GM12873 (cell line): ENCODE data around the gene PHETA1.

Experiments used
- TF ChIP-seq, protein P1 (sequence below): IDR thresholded peaks from 2 replicates; pipeline ENCODE4 v1.5.1; 2012; ENCODE audit warnings: low read depth, mild to moderate bottlenecking, moderate library complexity, low read length, control low read depth; ENCODE audit not compliant: insufficient read depth; ENCODE audit errors: missing control alignments

The PHETA1 gene

DNA sequence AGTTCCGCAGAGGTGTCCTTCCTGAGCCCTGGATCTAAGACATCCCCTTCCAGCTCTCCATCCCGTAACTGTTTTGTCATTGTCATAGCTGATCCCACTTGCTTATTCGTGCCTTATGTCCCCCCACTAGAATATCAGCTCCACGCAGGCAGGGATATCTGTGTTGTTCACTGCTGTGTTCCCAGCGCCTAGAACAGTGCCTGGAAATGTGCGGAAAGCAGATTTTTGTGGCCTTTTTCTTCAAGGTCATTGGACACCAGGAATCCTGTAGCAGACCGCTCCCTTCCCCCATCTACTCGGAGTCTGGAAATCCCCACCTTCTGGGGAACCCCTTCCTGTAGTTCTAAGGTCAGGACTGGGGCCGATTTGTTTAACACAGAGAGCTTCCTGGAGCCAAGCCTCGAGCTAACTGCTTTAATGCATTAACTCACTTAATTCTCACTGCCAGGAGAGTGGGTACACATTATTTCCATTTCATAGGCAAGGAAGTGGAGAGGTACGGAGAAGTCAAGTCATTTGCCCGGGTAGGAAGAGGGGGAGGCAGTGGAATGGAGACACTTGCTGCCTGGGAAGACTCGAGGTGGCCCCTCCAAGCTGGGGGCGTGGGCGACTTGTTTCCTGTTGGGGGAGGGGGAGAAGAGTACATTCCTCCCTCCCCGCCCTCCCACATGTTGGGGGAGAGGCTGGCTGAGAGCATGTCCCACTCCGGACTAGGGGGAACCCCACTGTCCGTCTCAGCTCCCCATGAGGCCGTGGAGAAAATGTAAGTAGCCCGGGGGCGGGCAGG, 35.7 kb upstream of the PHETA1 start:
- TF ChIP-seq, protein P1, sequence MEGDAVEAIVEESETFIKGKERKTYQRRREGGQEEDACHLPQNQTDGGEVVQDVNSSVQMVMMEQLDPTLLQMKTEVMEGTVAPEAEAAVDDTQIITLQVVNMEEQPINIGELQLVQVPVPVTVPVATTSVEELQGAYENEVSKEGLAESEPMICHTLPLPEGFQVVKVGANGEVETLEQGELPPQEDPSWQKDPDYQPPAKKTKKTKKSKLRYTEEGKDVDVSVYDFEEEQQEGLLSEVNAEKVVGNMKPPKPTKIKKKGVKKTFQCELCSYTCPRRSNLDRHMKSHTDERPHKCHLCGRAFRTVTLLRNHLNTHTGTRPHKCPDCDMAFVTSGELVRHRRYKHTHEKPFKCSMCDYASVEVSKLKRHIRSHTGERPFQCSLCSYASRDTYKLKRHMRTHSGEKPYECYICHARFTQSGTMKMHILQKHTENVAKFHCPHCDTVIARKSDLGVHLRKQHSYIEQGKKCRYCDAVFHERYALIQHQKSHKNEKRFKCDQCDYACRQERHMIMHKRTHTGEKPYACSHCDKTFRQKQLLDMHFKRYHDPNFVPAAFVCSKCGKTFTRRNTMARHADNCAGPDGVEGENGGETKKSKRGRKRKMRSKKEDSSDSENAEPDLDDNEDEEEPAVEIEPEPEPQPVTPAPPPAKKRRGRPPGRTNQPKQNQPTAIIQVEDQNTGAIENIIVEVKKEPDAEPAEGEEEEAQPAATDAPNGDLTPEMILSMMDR = no peak

DNA sequence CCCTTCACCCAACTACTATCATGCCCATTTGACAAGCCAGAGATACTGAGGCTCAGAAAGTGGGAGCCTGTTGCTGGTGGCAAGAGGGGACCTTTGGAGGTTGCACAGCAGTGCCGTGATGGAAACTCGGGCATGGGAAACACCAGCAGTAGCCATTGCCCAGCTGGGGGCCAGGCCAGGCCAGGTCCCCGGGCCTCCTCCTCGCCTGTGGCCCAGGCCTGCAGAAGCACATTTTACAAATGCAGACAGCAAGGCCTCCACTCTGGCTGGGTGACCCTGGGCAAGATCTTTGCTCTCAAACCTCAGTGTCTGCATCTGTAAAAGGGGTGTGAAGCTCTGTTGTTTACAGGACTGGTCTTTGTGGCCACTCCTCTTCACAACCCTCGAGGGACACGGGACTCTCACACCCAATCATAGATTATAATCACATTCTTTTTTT, 32.3 kb upstream of the PHETA1 start:
- TF ChIP-seq, protein P1 = no peak

DNA sequence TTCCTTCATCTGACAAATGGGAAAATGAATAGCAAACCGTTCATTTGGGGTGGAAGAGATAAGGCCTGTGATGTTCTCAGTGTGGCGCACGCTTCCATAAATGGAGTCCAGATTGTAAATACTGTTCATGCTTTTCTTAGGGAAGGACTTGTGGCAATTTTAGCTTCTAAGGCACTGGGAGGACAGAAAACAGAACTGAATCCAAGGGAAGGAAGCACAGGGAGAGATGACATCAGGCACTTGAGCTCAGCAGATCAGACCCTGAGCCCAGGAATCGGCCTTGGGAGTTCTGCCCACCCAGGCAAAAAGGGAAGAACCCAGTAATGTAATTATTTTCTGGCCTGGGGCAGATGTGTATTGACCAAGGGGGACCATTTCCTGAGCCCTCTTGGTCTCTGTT, 29.6 kb upstream of the PHETA1 start:
- TF ChIP-seq, protein P1 = no peak

DNA sequence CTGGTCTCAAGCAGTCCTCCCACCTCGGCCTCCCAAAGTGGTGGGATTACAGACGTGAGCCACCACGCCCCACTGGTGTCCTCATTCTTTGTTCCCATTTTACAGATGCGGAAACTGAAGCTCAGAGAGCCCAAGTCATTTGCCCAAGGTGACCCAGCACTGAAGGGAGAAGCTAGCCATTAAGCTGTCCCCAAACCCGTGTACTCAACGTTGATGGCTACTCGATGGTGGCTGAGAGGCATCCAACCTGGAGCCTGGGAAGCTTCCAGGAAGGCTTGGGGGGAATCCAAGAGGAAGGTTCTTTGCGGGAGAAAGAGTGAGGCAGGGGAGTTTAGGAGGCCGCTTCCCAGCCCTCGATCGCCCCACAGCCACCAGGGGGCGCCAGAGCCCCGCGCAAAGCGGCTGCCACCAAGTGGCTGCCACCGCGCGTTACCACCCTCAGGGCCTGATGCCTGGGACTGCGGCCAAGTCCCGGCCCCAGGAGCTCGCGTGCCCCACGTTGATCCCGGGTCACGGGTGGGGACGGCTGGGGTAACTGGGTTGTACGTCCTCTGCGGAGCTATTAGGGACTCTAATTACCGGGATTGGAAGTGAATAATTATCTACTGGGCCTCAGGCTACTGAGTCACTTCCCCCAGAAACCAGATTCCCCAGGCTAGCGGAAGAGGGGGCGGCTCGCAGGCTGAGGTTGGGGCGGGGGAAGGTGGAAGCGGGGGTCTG, 28.0 kb upstream of the PHETA1 start:
- TF ChIP-seq, protein P1 = peak; percentile 100

DNA sequence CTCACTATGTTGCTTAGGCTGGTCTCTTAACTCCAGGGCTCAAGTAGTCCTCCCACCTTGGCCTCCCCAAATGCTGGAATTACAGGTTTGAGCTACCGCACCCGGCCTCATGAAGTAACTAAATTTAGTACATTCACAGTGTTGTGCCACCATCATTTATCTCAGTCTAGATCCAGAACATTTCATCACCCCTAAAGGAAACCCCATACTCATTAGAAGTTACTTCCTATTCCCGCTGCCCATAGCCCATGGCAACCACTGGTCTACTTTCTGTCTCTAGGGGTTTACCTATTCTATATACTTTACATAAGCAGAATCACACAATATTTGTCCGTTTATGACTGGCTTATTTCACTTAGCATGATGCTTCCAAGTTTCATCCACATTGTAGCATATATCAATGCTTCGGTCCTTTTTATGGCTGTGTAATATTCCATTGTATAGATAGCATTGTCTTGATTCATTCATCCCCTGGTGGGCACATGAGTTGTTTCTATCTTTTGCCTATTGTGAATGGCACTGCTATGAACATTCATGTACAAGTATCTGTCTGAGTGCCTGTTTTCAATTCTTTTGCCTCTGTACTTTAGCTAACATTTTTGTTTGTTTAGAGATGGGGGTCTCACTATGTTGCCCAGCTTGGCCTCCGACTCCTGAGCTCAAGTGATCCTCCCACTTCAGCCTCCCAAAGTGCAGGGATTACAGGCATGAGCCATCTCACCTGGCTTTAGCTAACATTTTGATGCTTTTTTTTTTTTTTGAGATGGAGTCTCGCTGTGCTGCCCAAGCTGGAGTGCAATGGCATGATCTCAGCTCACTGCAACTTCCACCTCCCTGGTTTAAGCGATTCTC, 26.7 kb upstream of the PHETA1 start:
- TF ChIP-seq, protein P1 = no peak

DNA sequence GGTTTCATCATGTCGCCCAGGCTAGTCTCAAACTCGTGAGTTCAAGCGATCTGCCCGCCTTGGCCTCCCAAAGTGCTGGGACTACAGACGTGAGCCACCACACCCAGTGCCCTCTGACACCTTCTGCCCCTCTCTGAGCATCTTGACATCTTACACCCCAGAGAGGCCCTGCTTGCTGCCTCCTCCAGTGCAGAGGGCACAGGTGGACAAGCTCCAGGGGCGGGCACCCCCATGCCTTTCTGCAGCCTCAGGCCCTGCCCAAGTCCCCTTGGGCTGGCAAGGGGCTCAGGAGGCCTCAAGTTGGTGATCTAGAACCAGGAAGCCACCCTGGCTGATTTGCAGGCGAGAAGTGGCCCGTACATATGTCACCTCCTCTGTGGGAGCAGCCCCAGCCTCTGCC, 25.6 kb upstream of the PHETA1 start:
- TF ChIP-seq, protein P1 = no peak
